ENCODE results near the gene PARN. TPM values are rescaled to one million over a fixed set of nuclear protein-coding genes. Genes with fewer than 3 reads are reported as not detected.

Gene PARN
- total RNA-seq, 1 experiment from 2014 or later: 56.2 TPM

GRCh38 chr16:14392960-14393359, 237.1 kb downstream of the PARN start:
- no peak overlapping the region for H3K56ac ChIP-seq (ENCODE audit: insufficient read length, low read depth, low read length)
- no peaks in the 10 kb centered on the region for H3K9me3 ChIP-seq (ENCODE audit: control insufficient read depth, low read depth, low read length)
- no peak overlapping the region for H3K23ac ChIP-seq (ENCODE audit: insufficient read length, low read depth, low read length)
- no peak overlapping the region for H3K9ac ChIP-seq (ENCODE audit: extremely low read depth, insufficient read length, low read length)
- no peak overlapping the region for H3K27ac ChIP-seq (ENCODE audit: insufficient read length, low read depth, low read length)
- Mint-ChIP-seq H3K4me1 (no peaks in the 10 kb centered on the region), H3K4me3 (no peak overlapping the region), H3K27me3 (ENCODE audit: low read depth) (no peaks in the 10 kb centered on the region), H3K36me3 (ENCODE audit: insufficient read depth in 1 of 3, low read depth in 3 of 3) (no peaks in the 10 kb centered on the region), H3K27ac (no peak overlapping the region; a peak in 1 of 7 replicates), H3K9me3 (no peaks in the 10 kb centered on the region)
- no peak for DNase-seq
- no peak overlapping the region for H3K4me2 ChIP-seq (ENCODE audit: insufficient read depth, insufficient read length, low read length)
- H2BK20ac ChIP-seq (ENCODE audit: low read depth, low read length, poor library complexity, severe bottlenecking): no peak overlapping the region
- H3K27me3 ChIP-seq (ENCODE audit: insufficient read depth, low read length): no peaks in the 10 kb centered on the region
- H2AK5ac ChIP-seq (ENCODE audit: insufficient read length, low read length): no peak overlapping the region
- no CpG with 5 or more reads among the region's 6 CpGs for WGBS (ENCODE audit: extremely low coverage, insufficient read length, low lambda C conversion rate)
- H3K14ac ChIP-seq (ENCODE audit: insufficient read depth, low read length): no peak overlapping the region
- H3K4ac ChIP-seq (ENCODE audit: low read depth, low read length): no peak overlapping the region
- no peak overlapping the region for H4K5ac ChIP-seq (ENCODE audit: insufficient read length, low read depth, low read length)
- H2AFZ ChIP-seq (ENCODE audit: low read length): no peak overlapping the region
- H3K23me2 ChIP-seq (ENCODE audit: insufficient read length, low read depth, low read length, poor library complexity, severe bottlenecking): no peaks in the 10 kb centered on the region
- no peak overlapping the region for H2BK120ac ChIP-seq (ENCODE audit: low read depth, low read length, poor library complexity, severe bottlenecking)
- H3K18ac ChIP-seq (ENCODE audit: insufficient read length, low read depth, low read length): no peak overlapping the region
- TF ChIP-seq CTCF (conservative IDR thresholded peaks at IDR 0.05): no peak
- no peak overlapping the region for H2BK5ac ChIP-seq (ENCODE audit: insufficient read length, low read length)
- no peaks in the 10 kb centered on the region for H3K79me2 ChIP-seq (ENCODE audit: insufficient read depth, low read length)
- H3T11ph ChIP-seq (ENCODE audit: low read length): no peak overlapping the region
- no peak overlapping the region for H2BK15ac ChIP-seq (ENCODE audit: low read depth, low read length)
- H3K79me1 ChIP-seq (ENCODE audit: insufficient read depth, low read depth, low read length, poor library complexity, severe bottlenecking): no peaks in the 10 kb centered on the region
- H4K8ac ChIP-seq (replicated peaks; ENCODE audit: insufficient read length, low read depth, low read length): no peak overlapping the region
- H3K4me1 ChIP-seq (ENCODE audit: insufficient read depth, low read length): no peaks in the 10 kb centered on the region
- H2BK12ac ChIP-seq (ENCODE audit: insufficient read length, low read depth, low read length): no peak overlapping the region
- H4K20me1 ChIP-seq (ENCODE audit: control insufficient read depth, insufficient read depth, insufficient read length): no peaks in the 10 kb centered on the region
- H4K91ac ChIP-seq (ENCODE audit: insufficient read length, low read depth, low read length): no peak overlapping the region
